GM15510 (cell line): ENCODE measurements around the gene HINT2.

Experiments
- POLR2A ChIP-seq: IDR thresholded peaks from 3 replicates; pipeline ENCODE4 v1.6.1; 2011; ENCODE audit warnings: borderline replicate concordance; ENCODE audit not compliant: insufficient read length; ENCODE audit errors: extremely low read depth

HINT2 gene

GRCh38 chr9:35845824-35846771, 31.3 kb upstream of the HINT2 start:
- no peak for TF ChIP-seq POLR2A

- no peak for TF ChIP-seq POLR2A
Measured at GRCh38 chr9:35844628-35845270, 29.9 kb upstream of the HINT2 start.

GRCh38 chr9:35842795-35843194, 28.0 kb upstream of the HINT2 start:
- TF ChIP-seq POLR2A: no peak

GRCh38 chr9:35842020-35842745, 27.3 kb upstream of the HINT2 start:
- TF ChIP-seq POLR2A: no peak

- no peak for TF ChIP-seq POLR2A
Measured at GRCh38 chr9:35841645-35841900, 26.7 kb upstream of the HINT2 start.

- no peak for TF ChIP-seq POLR2A
Measured at GRCh38 chr9:35840881-35841644, 26.2 kb upstream of the HINT2 start.

GRCh38 chr9:35839926-35840325, 25.1 kb upstream of the HINT2 start:
- TF ChIP-seq POLR2A: no peak

- no peak for TF ChIP-seq POLR2A
Measured at GRCh38 chr9:35836595-35836994, 21.8 kb upstream of the HINT2 start.

GRCh38 chr9:35835766-35836165, 20.9 kb upstream of the HINT2 start:
- TF ChIP-seq POLR2A: no peak

- no peak for TF ChIP-seq POLR2A
Measured at GRCh38 chr9:35835216-35835632, 20.4 kb upstream of the HINT2 start.

- TF ChIP-seq POLR2A: no peak
Measured at GRCh38 chr9:35834260-35835215, 19.7 kb upstream of the HINT2 start.

GRCh38 chr9:35832814-35833213, 18.0 kb upstream of the HINT2 start:
- no peak for TF ChIP-seq POLR2A

GRCh38 chr9:35831040-35831439, 16.2 kb upstream of the HINT2 start:
- no peak for TF ChIP-seq POLR2A

GRCh38 chr9:35829764-35830096, 14.9 kb upstream of the HINT2 start:
- TF ChIP-seq POLR2A: no peak

GRCh38 chr9:35829084-35829763, 14.4 kb upstream of the HINT2 start, which contains the start of gene TMEM8B:
TSS of gene TMEM8B (plus strand) at chr9:35829228. CDS start at chr9:35829448, 220 bp downstream.
- TF ChIP-seq POLR2A: no peak
